Lower lobe of right lung (tissue), 2 donors: ENCODE results near the gene ZNHIT6. TPM values are rescaled to one million over a fixed set of nuclear protein-coding genes. Genes with fewer than 3 reads are reported as not detected.
A peak's percentile ranks its signal among the peaks of the same experiment; 100 is the strongest.

Source experiments
- ATAC-seq, 2 donors: fragments of 200-7000 bp; cut with Tn5 transposase; one replicate each; pipeline ENCODE4 v1.9.1; 2020 to 2022; ENCODE audit warnings: mild to moderate bottlenecking in 2 of 2, moderate library complexity in 2 of 2
- DNase-seq: peaks from one replicate; pipeline ENCODE4 v3.0.0-alpha.2; 2020
- H3K27ac ChIP-seq: fragments of 200-600 bp; one replicate; pipeline ENCODE4 v1.8.0; 2022
- H3K27me3 ChIP-seq: fragments of 200-600 bp; one replicate; pipeline ENCODE4 v1.8.0; 2022; ENCODE audit warnings: low read depth
- H3K36me3 ChIP-seq: fragments of 200-600 bp; one replicate; pipeline ENCODE4 v1.8.0; 2022; ENCODE audit warnings: mild to moderate bottlenecking
- H3K4me1 ChIP-seq: fragments of 200-600 bp; one replicate; pipeline ENCODE4 v1.8.0; 2022
- H3K4me3 ChIP-seq: fragments of 200-600 bp; one replicate; pipeline ENCODE4 v1.8.0; 2022; ENCODE audit warnings: mild to moderate bottlenecking
- H3K9me3 ChIP-seq: fragments of 200-600 bp; one replicate; pipeline ENCODE4 v1.8.0; 2022
- CTCF ChIP-seq: fragments of 200-600 bp; IDR thresholded peaks from one replicate; pipeline ENCODE4 v1.8.0; 2022; ENCODE audit warnings: antibody characterized with exemption, mild to moderate bottlenecking
- intact Hi-C: fragments of 100-400 bp; cut with DNase I; formaldehyde crosslinking; loops from one replicate; pipeline ENCODE4 v1.11.0; 2022
- total RNA-seq: library from RNA; stranded (reverse); fragmentation: NEBNext Ultra II Directional; extraction: Animal tissue kit (Norgen Biotek cat#: 25700); gene quantifications from one replicate; pipeline ENCODE4 v1.2.1, GENCODE V29; 2021
- donor health status: DM: no; HTN: yes; CAD: no; lungs with severe emphysema.

ZNHIT6 gene
- total RNA-seq, 1 donor from 2014 or later: 11.3 TPM

- no peak for DNase-seq
- Histone ChIP-seq H3K27me3 (no peaks in the 10 kb centered on the region), H3K4me3 (no peak overlapping the region), H3K4me1 (no peaks in the 10 kb centered on the region), H3K27ac (no peak overlapping the region), H3K36me3 (peaks cover under 1% of the 10 kb centered on the region), H3K9me3 (no peaks in the 10 kb centered on the region)
- ATAC-seq: no peak
- TF ChIP-seq CTCF: no peak
- intact Hi-C loops: no loop called here
Measured at GRCh38 chr1:85683292-85684025, 24.8 kb downstream of the ZNHIT6 start.

- Histone ChIP-seq H3K27ac (no peak overlapping the region), H3K27me3 (no peaks in the 10 kb centered on the region), H3K36me3 (peaks cover 24% of the 10 kb centered on the region), H3K4me1 (no peaks in the 10 kb centered on the region), H3K9me3 (no peaks in the 10 kb centered on the region), H3K4me3 (no peak overlapping the region)
- intact Hi-C loops: no loop called here
- no peak for TF ChIP-seq CTCF
- ATAC-seq (peak in 1 of 2 donors; percentile 43), DNase-seq (no peak)
Measured at GRCh38 chr1:85681087-85681486, 27.1 kb downstream of the ZNHIT6 start.

- Histone ChIP-seq H3K27me3 (no peaks in the 10 kb centered on the region), H3K36me3 (peaks cover 47% of the 10 kb centered on the region), H3K27ac (no peak overlapping the region), H3K9me3 (no peaks in the 10 kb centered on the region), H3K4me1 (no peaks in the 10 kb centered on the region), H3K4me3 (no peak overlapping the region)
- ATAC-seq (no peak), DNase-seq (no peak)
- intact Hi-C loops: no loop called here
- no peak for TF ChIP-seq CTCF
Measured at GRCh38 chr1:85678193-85678592, 30.0 kb downstream of the ZNHIT6 start.

GRCh38 chr1:85677656-85678055 is 30.6 kb downstream of the ZNHIT6 start:
- no peak for ATAC-seq
- Histone ChIP-seq H3K9me3 (no peaks in the 10 kb centered on the region), H3K36me3 (peaks cover 52% of the 10 kb centered on the region), H3K4me3 (no peak overlapping the region), H3K4me1 (no peaks in the 10 kb centered on the region), H3K27ac (no peak overlapping the region), H3K27me3 (no peaks in the 10 kb centered on the region)
- intact Hi-C loops: no loop called here
- no peak for DNase-seq
- TF ChIP-seq CTCF: no peak

GRCh38 chr1:85672031-85672660 is 36.1 kb downstream of the ZNHIT6 start:
- Histone ChIP-seq H3K4me1 (no peaks in the 10 kb centered on the region), H3K4me3 (no peak overlapping the region)
- ATAC-seq: no peak

More at GRCh38 chr1:85672031-85672660, 36.1 kb downstream of the ZNHIT6 start:
- no peak overlapping the region for H3K27ac ChIP-seq
- no peaks in the 10 kb centered on the region for H3K27me3 ChIP-seq
- no peak for DNase-seq
- peaks cover 46% of the 10 kb centered on the region for H3K36me3 ChIP-seq
- intact Hi-C loops: no loop called here
- no peak for TF ChIP-seq CTCF
- no peaks in the 10 kb centered on the region for H3K9me3 ChIP-seq
